Activated CD8-positive, alpha-beta memory T cell treated with anti-CD3 and anti-CD28 coated beads for 1 hour (primary cell): ENCODE data around the gene SLC13A2.

Experiments
- DNase-seq, 2 donors: peaks; one replicate each; pipeline ENCODE4 v3.0.0-alpha.2; 2020; ENCODE audit warnings: low read depth in 1 of 2; ENCODE audit errors: extremely low read depth in 1 of 2

SLC13A2 gene

DNA sequence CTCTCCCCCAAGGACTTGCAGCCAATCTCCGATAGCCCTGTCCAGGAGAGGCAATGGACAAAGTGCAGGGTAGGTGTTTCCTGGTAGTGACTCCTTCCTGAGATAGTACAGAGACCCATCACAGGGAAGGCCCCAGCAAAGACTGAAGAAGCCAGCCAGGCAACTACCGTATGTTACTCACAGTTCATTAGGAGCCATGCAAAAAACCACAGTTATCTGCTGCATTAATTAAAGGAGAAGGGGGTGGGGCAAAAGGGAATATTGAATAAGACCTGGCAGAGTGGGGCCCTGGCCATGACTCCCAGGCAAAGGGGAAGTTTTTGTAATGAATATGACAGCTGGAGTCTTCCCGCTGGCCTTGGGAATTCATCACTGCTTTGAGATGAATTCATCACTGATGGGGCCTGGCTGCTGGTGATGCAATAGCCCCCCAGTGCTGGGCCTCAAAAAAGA, 2.5 kb upstream of the SLC13A2 start:
- DNase-seq = no peak

DNA sequence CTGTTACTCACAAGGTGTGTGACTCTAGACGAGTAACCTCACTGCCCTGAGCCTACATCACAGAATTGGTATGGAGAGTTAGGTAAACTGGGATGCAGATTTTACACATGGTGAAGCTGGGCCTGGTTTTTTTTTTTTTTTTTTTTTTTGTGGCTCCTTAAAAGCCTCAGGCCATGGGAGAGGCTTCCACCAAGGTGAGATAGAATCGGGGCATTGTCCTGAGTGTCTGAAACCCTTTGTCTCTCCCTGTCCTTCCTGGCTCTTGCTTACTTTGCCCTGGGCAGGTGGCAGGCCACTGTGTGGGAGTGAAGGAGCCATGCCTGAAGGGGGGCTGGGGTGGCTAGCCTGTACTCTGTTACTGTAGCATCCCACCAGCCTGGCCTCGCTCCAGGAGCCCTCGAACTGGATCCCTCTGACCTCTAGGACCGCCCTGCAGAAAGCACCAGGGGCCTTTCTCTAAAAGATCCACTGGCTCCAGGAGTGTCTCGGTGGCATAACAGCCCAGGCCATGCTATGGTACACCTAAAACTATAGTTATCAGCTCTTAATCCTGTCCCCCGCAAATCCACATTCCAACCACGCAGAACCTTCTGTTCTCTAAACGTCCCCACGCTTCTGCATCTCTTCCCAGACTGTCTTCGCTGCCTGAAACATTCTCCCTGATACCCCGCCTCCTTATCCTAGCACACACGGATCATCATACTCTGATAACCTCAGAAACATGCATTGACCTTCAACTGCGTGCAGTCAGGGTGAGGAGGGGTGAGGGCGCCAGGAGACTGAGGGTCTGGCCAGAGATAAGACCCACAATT, 1.7 kb upstream of the SLC13A2 start:
- no peak for DNase-seq

DNA sequence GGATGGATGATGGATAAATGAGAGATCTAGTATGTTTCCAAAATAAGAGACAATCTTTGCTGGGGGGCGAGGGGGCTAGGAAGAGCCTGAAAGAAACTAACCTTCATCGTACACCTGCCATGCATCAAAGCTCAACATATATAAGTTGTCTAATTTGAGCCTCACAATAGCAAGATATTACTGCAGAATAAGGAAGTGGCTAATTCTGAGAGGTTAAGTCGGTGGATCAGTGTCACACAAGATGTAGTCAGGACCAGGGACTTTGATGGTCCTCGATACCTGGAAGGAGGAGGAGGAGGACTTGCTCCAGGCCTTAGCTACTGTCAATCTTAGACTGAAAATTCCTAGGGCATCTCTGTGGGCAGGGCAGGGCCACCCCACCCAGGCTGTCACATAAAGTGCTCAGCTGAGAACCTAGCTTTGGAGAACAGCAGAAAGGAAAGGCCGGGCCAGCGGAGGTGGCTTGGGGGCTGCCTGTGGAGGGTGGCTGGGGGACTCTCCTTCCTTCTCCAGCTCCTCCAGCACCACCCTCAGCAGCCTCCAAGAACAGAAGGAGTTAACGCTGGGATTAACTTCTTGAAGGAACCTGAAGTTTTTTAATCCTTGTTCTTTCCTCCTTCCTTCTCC, 460 bp upstream of the SLC13A2 start:
- DNase-seq = no peak

DNA sequence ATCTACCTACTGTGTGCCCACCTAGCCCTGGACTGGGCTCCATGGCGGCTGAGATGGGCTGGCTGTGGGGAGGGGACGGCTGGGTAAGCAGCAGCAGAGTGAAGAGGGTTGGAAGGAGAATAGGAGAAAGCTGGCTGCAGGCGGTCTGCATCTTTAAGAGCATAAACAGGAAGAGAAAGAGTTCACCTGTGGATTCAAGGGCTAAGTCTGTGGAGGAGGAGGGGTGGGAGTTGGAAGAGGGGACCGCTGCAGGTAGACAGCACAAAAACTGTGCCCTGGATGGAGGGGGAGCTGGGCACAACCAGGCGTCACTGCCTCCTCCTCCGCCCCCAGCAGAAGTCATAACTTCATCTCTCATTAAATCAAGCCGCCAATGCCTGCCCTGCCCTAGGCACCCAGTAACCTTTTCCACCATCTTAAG, 677 bp downstream of the SLC13A2 start:
- no peak for DNase-seq

DNA sequence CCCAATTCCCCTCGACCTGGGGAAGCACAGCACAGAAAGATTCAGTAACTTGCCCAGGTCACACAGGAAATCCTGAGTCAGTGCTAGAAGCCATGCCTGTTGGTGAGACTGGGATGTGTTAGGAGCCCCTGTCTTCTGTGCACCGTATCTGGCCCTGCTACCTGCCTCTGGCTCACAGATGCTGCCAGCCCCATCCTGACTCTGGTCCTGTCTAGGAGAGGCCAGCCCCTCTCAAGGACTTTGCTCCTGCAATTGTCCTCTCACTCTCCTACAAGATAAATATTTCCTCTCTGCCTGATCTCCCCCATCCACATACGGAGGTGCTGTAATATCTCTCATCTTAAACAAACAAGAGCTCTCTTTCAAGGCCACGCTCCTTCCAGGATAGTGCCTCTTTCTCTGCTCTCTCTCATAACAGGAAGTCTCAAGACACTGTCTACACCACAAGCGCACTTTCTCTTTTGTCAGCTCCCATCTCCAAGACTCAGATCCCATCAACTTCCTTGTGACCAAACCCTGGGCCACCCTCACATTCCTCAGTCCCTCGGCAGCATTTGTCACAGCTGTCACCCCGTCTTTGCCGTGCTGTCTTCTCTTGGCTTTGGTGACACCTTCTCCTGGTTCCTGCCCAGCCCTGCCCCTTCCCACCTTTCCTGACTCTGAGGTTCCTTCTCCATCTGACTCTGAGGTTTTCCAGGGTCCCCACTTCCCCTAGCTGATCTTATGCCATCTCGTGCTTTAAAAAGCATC, 1.9 kb downstream of the SLC13A2 start:
- no peak for DNase-seq

DNA sequence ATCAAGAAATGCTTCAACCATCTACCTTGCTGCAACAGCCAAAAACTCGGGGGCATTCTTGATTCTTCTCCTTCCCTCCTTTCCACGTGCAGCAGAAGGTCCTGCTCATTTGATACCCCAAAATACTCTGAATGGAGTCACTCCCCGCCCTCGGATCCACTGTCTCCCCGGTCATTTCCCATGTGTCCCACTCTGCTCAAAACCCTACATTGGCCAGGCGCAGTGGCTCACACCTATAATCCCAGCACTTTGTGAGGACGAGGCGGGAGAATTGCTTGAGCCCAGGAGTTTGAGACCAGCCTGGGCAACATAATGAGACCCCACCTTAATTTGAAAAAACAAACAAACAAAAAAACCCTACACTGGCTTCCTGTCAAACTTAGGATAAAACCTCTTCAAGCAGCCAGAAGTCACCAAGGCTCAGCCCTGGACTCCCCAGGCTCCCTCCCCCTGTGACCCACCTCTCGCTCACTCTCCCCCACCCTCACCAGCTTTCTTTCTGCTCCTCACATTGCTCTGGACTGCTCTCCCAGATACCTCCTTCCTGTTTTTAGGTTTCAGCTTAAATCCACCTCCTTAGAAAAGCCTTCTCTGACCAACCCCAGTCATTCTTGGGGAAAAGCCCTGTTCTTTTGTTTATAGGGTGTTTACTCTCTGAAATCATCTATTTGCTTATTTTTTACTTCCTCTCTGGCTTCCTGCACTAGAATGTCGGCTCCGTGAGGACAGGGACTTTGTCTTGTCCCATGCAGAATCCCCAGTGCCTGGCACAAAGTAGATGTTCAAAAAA, 2.8 kb downstream of the SLC13A2 start:
- DNase-seq = no peak

DNA sequence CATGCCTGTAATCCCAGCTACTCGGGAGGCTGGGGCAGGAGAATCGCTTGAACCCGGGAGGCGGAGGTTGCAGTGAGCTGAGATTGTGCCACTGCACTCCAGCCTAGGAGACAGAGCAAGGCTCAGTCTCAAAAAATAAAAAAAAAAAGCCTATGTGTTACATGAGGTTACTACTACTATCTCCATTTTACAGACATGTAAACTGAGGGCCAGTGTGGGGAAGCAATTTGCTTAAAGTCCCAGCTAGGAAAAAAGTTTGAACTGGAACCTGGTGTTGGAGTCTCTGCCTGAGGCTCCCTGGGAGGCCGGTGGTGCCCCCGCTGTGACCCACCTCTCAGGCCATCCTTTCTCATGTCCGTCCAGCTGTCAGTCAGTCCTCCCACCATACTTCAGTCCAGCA, 4.5 kb downstream of the SLC13A2 start:
- no peak for DNase-seq

DNA sequence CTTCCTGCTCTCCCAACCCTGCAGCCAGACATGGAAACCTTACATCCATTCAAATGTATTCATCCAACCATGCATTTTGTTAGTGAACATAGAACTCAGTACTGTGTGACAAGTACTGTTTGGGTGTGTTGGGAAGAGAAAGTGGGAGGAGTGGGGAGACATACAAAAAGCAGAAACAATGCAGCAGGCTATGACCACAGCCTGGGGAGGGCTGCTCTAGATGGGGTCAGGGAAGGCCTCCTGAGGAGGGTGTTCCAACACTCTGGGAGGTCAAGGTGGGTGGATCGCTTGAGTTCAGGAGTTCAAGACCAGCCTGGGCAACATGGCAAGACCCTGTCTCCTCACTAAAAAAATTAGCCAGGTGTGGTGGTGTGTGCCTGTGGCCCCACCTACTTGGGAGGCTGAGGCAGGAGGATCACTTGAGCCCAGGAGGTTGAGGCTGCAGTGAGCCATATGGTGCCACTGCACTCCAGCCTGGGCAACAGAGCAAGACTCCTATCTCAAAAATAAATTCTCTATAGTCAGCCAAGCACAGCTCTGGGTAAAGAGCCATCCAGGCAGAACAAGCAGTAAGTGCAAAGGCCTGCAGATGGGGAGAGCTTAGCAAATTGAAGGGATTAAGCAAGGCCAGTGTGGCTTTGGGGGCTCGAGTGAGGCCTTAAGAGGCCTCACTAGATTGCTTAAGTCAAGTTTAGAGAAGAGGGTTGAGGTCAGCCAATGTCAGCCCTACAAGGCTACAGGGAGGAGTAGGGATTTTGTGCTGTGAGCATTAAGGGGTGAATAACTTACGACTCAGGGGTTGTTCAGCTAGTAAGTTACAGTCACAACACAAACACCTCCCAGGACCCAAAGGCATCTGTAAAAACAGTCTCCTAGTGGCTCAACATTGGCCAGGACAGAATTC, 5.5 kb downstream of the SLC13A2 start:
- no peak for DNase-seq

DNA sequence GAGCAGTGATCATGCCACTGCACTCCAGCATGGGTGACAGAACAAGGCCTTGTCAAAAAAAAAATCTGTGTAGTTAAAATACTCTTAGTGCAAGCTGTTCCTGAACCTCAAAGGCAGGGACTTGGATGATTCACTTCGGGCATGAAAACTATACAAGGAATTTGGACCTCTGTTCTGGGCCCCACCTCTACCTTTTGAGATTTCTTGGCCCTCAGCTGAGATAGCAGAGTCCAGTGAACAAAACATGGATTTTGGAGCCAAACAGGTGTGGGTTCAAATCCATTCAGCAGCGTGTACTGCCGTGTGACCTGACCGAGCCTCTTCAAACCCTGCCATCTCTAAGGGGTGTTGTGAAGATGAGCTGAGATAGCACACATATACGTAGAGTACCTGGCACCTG, 6.8 kb downstream of the SLC13A2 start:
- no peak for DNase-seq

DNA sequence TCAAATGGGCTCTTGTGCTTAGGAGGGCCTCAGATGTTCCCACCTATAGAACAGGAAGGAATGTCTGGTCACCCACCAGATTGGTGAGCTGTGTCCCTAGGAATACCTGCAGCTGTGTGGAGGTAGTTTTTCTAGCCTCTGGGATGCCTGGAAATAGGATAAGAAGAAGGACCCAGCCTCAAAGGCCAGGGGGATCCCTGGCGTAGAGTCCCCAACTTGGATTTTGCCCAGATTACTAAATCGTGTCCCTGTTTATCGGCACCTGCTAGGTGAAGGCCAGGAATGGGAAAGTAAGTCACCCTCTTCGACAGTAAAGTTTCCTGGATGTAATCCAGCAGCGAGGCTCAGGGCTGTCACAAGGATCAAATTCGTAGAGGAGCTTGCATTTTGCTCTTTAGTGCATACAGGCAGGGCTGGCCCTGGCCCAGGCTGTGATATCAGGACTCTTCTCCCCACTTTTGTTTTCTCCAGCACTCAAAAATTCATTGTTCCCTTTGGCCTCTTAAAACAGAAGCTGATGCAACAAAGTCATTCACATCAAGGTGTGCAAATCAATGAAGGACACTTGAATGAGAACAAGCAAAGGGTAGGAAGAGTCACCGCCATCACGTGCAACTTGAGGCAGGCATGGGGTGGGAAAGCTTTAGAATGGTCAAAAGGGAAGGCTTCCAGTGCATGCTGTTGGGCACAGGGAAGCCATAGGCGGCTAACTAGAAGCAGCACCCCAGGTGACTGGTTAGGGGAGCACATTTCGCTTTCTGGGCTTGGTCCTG, 7.5 kb downstream of the SLC13A2 start:
- DNase-seq = no peak

DNA sequence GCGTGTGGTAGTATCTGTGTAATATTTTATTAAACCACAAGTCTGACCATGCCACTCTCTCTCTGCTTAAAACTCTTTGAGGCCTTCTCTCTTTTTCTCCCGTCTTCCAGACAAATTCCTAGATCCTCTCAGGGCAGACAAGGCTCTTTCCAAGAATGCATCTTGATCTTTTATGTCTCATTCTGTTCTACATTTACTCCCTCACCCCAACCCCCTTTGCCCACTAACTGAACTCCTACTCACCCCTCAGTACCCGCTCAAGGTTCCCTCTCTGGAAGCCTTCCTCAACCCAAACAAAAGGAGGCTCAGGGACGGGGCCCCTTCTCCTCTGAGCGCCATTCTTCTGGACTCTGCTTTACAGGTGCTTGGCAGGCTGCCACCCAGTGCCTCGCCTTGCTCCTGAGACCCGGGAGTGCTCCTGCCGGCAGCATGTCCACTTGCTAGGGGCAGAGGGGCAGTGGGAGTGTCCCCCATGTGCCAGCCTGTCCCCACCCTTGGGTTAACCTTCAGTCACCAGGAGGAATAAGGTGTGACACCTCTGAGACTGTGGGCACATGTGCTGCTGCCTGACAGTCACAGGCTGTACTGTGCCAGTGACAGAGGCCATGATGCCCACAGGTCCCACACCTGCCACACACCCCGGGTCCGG, 9.2 kb downstream of the SLC13A2 start:
- no peak for DNase-seq

DNA sequence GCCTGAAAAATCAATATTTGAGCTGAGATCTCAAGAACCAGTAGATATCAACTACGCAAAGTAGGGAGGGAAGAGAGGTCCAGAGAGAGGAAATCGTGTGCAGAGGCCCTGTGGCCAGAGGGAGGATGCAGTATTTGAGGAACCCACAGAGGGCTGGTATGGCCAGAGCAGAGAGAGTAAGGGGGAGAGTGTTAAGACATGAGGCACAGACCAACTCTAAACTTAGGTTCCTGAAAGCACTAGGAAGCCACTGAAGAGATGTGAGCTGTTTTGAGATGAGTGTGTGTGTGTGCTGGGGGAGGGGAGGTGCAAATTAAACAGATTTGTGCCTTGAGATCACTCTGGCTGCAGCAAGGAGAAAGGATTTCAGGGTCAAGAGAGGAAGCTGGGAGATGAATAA, 10.9 kb downstream of the SLC13A2 start:
- DNase-seq = no peak

DNA sequence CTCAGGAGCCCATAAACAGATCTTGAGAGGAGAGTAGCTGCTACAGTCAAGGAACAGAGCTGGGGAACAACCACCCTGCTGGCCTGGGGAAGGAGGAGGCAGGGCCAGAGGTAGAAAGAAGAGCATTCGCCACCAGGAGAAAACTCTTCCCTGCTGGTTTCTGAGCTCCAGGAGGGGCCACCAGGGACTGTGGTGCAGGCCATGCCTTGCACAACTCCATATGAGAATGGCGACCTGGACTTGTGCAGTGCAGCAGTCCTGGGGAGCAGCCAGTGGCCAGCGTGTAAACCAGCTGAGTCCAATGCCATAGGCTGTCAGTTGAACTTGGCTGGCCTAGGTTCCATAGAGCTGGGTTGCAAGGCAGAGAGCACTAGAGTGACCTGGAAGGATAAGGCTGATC, 11.6 kb downstream of the SLC13A2 start:
- DNase-seq = no peak

DNA sequence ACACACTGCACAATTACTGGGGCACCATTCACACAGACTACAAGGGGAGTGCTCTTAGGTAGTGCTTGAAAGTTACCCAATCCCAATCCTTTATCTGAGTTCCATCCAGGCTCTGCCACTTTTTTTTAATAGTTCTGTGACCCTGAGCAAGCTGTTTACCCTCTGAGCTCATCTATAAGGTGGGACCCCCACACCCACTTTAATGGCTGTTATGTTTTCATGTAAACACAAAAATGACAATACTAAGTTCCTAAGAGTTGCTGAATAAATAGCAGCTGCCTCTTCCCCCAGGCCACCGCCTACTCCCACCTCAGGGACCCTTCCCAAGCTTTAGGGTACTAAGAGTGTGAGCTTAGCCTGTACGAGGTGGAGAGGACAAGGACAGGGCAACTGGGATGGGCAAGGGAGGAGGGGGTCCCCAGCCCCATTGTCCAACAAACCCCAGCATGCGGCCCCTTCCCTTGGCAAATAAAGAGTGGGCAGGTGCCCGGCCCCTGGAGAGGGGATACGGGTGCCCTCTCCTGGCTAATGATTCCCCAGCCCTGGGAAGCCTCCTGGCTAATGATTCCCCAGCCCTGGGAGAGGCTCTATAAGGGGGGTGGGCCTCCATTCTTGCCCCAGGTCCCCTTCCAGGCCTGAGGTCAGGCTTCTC, 14.6 kb downstream of the SLC13A2 start:
- DNase-seq = no peak

DNA sequence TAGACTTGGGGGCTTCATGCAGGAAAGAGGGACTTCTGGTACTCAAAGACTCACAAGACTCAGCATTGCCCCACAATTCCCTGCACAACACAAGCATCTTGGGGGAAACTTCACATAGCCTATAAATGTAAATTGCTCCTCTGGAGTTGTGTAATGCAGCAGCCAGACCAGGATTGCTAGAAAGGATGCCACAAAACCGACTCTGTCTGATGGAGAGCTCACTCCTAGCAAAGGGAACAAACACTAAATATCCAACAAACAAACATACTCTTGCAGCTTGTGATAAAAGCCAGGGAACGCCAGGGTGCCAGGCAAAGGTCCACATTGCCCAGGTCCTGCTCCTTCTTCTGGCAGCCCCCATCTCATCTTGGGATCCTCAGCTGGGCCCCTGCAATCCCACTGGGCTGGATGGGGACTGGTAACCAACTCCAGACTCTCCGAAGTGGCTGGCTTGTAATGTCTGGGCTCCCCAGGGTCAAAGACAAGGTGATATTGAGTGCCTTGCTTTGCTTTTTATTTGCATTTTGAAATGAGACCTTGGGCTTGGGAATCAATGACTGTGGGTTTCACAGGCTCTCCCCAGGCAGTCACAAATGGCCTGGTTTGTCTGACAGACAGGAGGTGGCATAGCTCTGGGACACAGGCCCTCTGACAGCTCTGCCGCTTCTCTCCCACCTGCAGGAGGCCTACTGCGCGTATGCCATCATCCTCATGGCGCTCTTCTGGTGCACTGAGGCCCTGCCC, 15.3 kb downstream of the SLC13A2 start:
- no peak for DNase-seq

DNA sequence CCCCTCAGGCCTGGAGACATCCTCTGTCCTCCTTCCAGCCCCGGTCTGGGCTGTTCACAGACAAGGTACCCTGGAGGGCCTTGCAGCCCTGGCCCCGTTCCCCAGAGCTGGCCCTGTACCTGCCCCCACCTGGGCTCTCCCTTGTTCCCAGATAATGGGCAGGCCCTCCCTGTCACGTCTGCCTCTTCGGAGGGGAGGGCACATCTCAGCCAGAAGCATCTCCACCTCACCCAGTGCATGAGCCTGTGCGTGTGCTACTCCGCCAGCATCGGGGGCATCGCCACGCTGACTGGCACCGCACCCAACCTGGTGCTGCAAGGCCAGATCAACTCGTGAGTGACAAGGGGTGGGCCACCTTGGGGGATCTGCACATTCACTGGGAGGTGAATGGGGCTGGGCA, 17.8 kb downstream of the SLC13A2 start:
- no peak for DNase-seq

DNA sequence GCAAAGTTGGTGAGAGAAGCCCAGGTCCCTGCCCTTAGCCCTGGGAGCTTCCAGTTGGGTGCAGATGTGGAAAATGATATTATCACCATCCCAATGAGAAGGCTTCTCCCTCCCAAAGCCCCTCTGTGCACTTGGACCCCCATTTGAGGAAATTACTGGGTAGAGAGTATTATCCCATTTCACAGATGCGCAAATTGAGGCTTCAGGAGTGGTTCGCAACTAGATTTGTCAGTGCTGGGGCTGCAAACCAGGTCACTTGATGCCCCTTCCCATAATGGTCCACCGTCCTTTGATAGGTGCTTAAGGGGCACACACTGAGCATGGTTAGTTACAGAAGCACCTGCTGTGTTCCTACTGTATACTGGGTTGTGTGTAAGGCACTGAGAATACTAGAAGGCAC, 18.4 kb downstream of the SLC13A2 start:
- no peak for DNase-seq
